MM.1S (cell line): Measurements from ENCODE around the gene SLC25A28.

ENCODE experiments used
- DNase-seq: peaks from one replicate; pipeline ENCODE4 v3.0.0-alpha.2; 2015
- H2AFZ ChIP-seq: fragments of 300-600 bp; sonication (generic); 2 replicates; pipeline ENCODE4 v1.6.0; 2016; ENCODE audit warnings: antibody characterized with exemption, low read length
- H3F3A ChIP-seq: fragments of 300-600 bp; sonication (generic); 2 replicates; pipeline ENCODE4 v1.6.1; 2016; ENCODE audit warnings: mild to moderate bottlenecking, antibody characterized with exemption, low read length, moderate library complexity, mixed read lengths; ENCODE audit not compliant: insufficient read depth
- H3K27ac ChIP-seq: fragments of 300-600 bp; sonication (generic); 2 replicates; pipeline ENCODE4 v1.5.1; 2016; ENCODE audit warnings: mild to moderate bottlenecking, low read length
- H3K27me3 ChIP-seq: fragments of 300-600 bp; sonication (generic); replicated peaks from 2 replicates; pipeline ENCODE4 v1.6.0; 2016; ENCODE audit warnings: low read length; ENCODE audit not compliant: insufficient read depth
- H3K36me3 ChIP-seq: fragments of 300-600 bp; sonication (generic); replicated peaks from 2 replicates; pipeline ENCODE4 v1.6.1; 2016; ENCODE audit warnings: mild to moderate bottlenecking, low read length, mixed read lengths; ENCODE audit not compliant: insufficient read depth
- H3K4me1 ChIP-seq: fragments of 300-600 bp; sonication (generic); 2 replicates; pipeline ENCODE4 v1.6.1; 2016; ENCODE audit warnings: low read length, mixed read lengths
- H3K4me2 ChIP-seq: fragments of 300-600 bp; sonication (generic); 2 replicates; pipeline ENCODE4 v1.6.0; 2016; ENCODE audit warnings: low read depth, low read length
- H3K4me3 ChIP-seq: fragments of 300-600 bp; sonication (generic); 2 replicates; pipeline ENCODE4 v1.5.1; 2016; ENCODE audit warnings: low read length, mixed read lengths
- H3K79me2 ChIP-seq: fragments of 300-600 bp; sonication (generic); 2 replicates; pipeline ENCODE4 v1.6.1; 2016; ENCODE audit warnings: mixed run types, low read length, mixed read lengths
- H3K9ac ChIP-seq: fragments of 300-600 bp; sonication (generic); 2 replicates; pipeline ENCODE4 v1.6.1; 2016; ENCODE audit warnings: low read length, mixed read lengths
- H3K9me2 ChIP-seq: fragments of 300-600 bp; sonication (generic); replicated peaks from 2 replicates; pipeline ENCODE4 v1.6.1; 2016; ENCODE audit warnings: mild to moderate bottlenecking, low read length, mixed read lengths; ENCODE audit not compliant: insufficient read depth
- H3K9me3 ChIP-seq: fragments of 300-600 bp; sonication (generic); replicated peaks from 2 replicates; pipeline ENCODE4 v1.6.1; 2016; ENCODE audit warnings: mild to moderate bottlenecking, low read length, mixed read lengths; ENCODE audit not compliant: insufficient read depth
- H4K20me1 ChIP-seq: fragments of 300-600 bp; sonication (generic); 2 replicates; pipeline ENCODE4 v1.6.1; 2016; ENCODE audit warnings: mild to moderate bottlenecking, low read length, moderate library complexity, mixed read lengths; ENCODE audit not compliant: insufficient read depth
- EZH2 ChIP-seq: fragments of 300-600 bp; sonication (generic); optimal IDR thresholded peaks from 2 replicates; pipeline ENCODE3; 2017; ENCODE audit warnings: low read depth, mild to moderate bottlenecking, antibody characterized with exemption, low read length, mixed read lengths
- EZH2phosphoT487 ChIP-seq: fragments of 300-600 bp; sonication (generic); IDR thresholded peaks from 2 replicates; pipeline ENCODE4 v1.6.1; 2018; ENCODE audit warnings: antibody characterized with exemption, low read length
- TF ChIP-seq, protein P1 (sequence below): fragments of 300-600 bp; sonication (generic); IDR thresholded peaks from 2 replicates; pipeline ENCODE4 v1.5.1; 2016; ENCODE audit warnings: antibody characterized with exemption, low read length, mixed read lengths

The SLC25A28 gene

GRCh38 chr10:99605351-99605750 lies 14.9 kb downstream of the SLC25A28 start:
- no peaks in the 10 kb centered on the region for H3K27me3 ChIP-seq
- H3K4me1 ChIP-seq = no peaks in the 10 kb centered on the region
- H3K36me3 ChIP-seq = no peaks in the 10 kb centered on the region
- no peak overlapping the region for H2AFZ ChIP-seq
- H3K9me3 ChIP-seq = no peaks in the 10 kb centered on the region
- TF ChIP-seq EZH2phosphoT487 (no peak), EZH2 (no peak)
- TF ChIP-seq, protein P1, sequence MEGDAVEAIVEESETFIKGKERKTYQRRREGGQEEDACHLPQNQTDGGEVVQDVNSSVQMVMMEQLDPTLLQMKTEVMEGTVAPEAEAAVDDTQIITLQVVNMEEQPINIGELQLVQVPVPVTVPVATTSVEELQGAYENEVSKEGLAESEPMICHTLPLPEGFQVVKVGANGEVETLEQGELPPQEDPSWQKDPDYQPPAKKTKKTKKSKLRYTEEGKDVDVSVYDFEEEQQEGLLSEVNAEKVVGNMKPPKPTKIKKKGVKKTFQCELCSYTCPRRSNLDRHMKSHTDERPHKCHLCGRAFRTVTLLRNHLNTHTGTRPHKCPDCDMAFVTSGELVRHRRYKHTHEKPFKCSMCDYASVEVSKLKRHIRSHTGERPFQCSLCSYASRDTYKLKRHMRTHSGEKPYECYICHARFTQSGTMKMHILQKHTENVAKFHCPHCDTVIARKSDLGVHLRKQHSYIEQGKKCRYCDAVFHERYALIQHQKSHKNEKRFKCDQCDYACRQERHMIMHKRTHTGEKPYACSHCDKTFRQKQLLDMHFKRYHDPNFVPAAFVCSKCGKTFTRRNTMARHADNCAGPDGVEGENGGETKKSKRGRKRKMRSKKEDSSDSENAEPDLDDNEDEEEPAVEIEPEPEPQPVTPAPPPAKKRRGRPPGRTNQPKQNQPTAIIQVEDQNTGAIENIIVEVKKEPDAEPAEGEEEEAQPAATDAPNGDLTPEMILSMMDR = no peak
- H3K9me2 ChIP-seq = no peaks in the 10 kb centered on the region
- DNase-seq = no peak
- H3K9ac ChIP-seq = no peak overlapping the region
- H3F3A ChIP-seq = no peaks in the 10 kb centered on the region
- H4K20me1 ChIP-seq = no peaks in the 10 kb centered on the region
- no peaks in the 10 kb centered on the region for H3K79me2 ChIP-seq
- no peak overlapping the region for H3K4me2 ChIP-seq
- H3K4me3 ChIP-seq = no peak overlapping the region
- no peak overlapping the region for H3K27ac ChIP-seq

- no peak overlapping the region for H3K4me2 ChIP-seq
- no peak for DNase-seq
- H3K4me3 ChIP-seq = no peak overlapping the region
- H4K20me1 ChIP-seq = no peaks in the 10 kb centered on the region
- no peak overlapping the region for H2AFZ ChIP-seq
- no peaks in the 10 kb centered on the region for H3K27me3 ChIP-seq
- no peaks in the 10 kb centered on the region for H3K36me3 ChIP-seq
- TF ChIP-seq, protein P1 = no peak
- no peak for TF ChIP-seq EZH2
- no peak for TF ChIP-seq EZH2phosphoT487
- no peaks in the 10 kb centered on the region for H3F3A ChIP-seq
- H3K79me2 ChIP-seq = no peaks in the 10 kb centered on the region
- H3K9ac ChIP-seq = no peak overlapping the region
- no peaks in the 10 kb centered on the region for H3K9me2 ChIP-seq
- no peak overlapping the region for H3K27ac ChIP-seq
- no peaks in the 10 kb centered on the region for H3K9me3 ChIP-seq
- H3K4me1 ChIP-seq = no peaks in the 10 kb centered on the region
Measured at GRCh38 chr10:99604862-99605261, 15.4 kb downstream of the SLC25A28 start.

- H3K9me2 ChIP-seq = no peaks in the 10 kb centered on the region
- H3K4me2 ChIP-seq = no peak overlapping the region
- no peak overlapping the region for H2AFZ ChIP-seq
- no peaks in the 10 kb centered on the region for H3K79me2 ChIP-seq
- no peak for DNase-seq
- H3K9ac ChIP-seq = no peak overlapping the region
- no peak overlapping the region for H3K4me3 ChIP-seq
- H3K4me1 ChIP-seq = no peaks in the 10 kb centered on the region
- H4K20me1 ChIP-seq = no peaks in the 10 kb centered on the region
- TF ChIP-seq EZH2phosphoT487 (no peak), EZH2 (no peak)
- TF ChIP-seq, protein P1 = no peak
- H3F3A ChIP-seq = no peaks in the 10 kb centered on the region
- no peak overlapping the region for H3K27ac ChIP-seq
- H3K27me3 ChIP-seq = no peaks in the 10 kb centered on the region
- H3K36me3 ChIP-seq = no peaks in the 10 kb centered on the region
- H3K9me3 ChIP-seq = no peaks in the 10 kb centered on the region
Measured at GRCh38 chr10:99598781-99599509, 21.3 kb downstream of the SLC25A28 start.
